ENCODE data around the gene PYGL. TPM values are rescaled to one million over a fixed set of nuclear protein-coding genes. Genes with fewer than 3 reads are reported as not detected.
"Not testable (repeated sequence)": the region's sequence is repeated elsewhere in the genome, so short reads cannot be mapped to it uniquely, and the experiment has no call there.

The PYGL gene
- total and polyA plus RNA-seq, 2 donors from 2014 or later, result 12.3 to 40.3 TPM

DNA sequence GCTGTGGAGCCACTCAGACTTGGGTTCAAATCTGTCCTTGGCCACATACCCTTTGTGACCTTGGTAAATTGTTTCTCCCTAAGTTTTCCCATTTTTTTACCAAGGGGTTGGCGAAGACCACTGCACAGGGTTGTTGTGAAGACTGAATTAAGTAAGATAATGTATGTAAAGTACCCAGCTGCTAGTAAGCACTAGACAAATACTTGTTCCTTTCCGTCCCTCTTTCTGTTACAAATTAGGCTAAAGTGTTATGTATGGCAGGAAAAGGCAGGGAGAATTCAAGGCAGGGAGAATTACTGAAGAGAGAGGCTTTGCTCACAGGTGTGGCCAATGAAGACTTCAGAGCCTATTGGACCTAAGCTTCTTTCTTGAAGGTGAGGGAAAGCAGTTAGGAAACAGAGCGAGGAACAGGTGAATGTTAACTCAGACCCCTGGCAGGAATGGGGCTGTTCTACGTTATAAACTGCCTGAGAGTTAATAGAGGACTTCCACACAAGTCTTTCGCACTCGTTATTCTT lies 46.6 kb downstream of the PYGL start:
- TF ChIP-seq, protein P1, sequence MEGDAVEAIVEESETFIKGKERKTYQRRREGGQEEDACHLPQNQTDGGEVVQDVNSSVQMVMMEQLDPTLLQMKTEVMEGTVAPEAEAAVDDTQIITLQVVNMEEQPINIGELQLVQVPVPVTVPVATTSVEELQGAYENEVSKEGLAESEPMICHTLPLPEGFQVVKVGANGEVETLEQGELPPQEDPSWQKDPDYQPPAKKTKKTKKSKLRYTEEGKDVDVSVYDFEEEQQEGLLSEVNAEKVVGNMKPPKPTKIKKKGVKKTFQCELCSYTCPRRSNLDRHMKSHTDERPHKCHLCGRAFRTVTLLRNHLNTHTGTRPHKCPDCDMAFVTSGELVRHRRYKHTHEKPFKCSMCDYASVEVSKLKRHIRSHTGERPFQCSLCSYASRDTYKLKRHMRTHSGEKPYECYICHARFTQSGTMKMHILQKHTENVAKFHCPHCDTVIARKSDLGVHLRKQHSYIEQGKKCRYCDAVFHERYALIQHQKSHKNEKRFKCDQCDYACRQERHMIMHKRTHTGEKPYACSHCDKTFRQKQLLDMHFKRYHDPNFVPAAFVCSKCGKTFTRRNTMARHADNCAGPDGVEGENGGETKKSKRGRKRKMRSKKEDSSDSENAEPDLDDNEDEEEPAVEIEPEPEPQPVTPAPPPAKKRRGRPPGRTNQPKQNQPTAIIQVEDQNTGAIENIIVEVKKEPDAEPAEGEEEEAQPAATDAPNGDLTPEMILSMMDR (IDR thresholded peaks at IDR 0.05; ENCODE audit: borderline replicate concordance, extremely low read depth, insufficient read depth), result no peak
- FAIRE-seq (no peak), DNase-seq (no peak)
- Histone ChIP-seq H3K27me3 (ENCODE audit: control insufficient read depth, insufficient read depth, low read length) (no peaks in the 10 kb centered on the region), H3K9me3 (ENCODE audit: control insufficient read depth in 2 of 3, insufficient read depth in 1 of 3, low read length in 3 of 3) (no peaks in the 10 kb centered on the region), H3K4me3 (ENCODE audit: low read length in 3 of 3) (no peak overlapping the region), H3K9ac (ENCODE audit: low read length in 3 of 3) (no peak overlapping the region), H3K4me1 (ENCODE audit: control insufficient read depth in 2 of 3, insufficient read depth in 2 of 3, low read depth in 1 of 3, low read length in 3 of 3) (no peaks in the 10 kb centered on the region), H3K27ac (ENCODE audit: low read depth in 2 of 2, low read length in 2 of 2) (no peak overlapping the region), H3K36me3 (ENCODE audit: control insufficient read depth in 2 of 3, insufficient read depth in 3 of 3, low read length in 3 of 3) (no peaks in the 10 kb centered on the region)
- intact Hi-C loops (cut with DNase I), result no loop called here

GRCh38 chr14:50897005-50897404 lies 47.3 kb downstream of the PYGL start:
- DNase-seq; H3K9ac ChIP-seq (ENCODE audit: low read length in 3 of 3); H3K36me3 ChIP-seq (ENCODE audit: control insufficient read depth in 2 of 3, insufficient read depth in 3 of 3, low read length in 3 of 3); H3K4me1 ChIP-seq (ENCODE audit: control insufficient read depth in 2 of 3, insufficient read depth in 2 of 3, low read depth in 1 of 3, low read length in 3 of 3); intact Hi-C loops (cut with DNase I); H3K9me3 ChIP-seq (ENCODE audit: control insufficient read depth in 2 of 3, insufficient read depth in 1 of 3, low read length in 3 of 3); FAIRE-seq; H3K27ac ChIP-seq (ENCODE audit: low read depth in 2 of 2, low read length in 2 of 2); H3K27me3 ChIP-seq (ENCODE audit: control insufficient read depth, insufficient read depth, low read length); H3K4me3 ChIP-seq (ENCODE audit: low read length in 3 of 3): not testable (repeated sequence)

GRCh38 chr14:50896421-50896820 lies 47.9 kb downstream of the PYGL start:
- H3K9ac ChIP-seq (ENCODE audit: low read length in 3 of 3); intact Hi-C loops (cut with DNase I); FAIRE-seq: not testable (repeated sequence)

GRCh38 chr14:50892255-50892654 lies 52.0 kb downstream of the PYGL start:
- no peak for FAIRE-seq
- intact Hi-C loops (cut with DNase I), result no loop called here
- no peak overlapping the region for H3K4me3 ChIP-seq (ENCODE audit: low read length in 3 of 3)
- H3K27me3 ChIP-seq (ENCODE audit: control insufficient read depth, insufficient read depth, low read length), result no peaks in the 10 kb centered on the region
- no peak overlapping the region for H3K9ac ChIP-seq (ENCODE audit: low read length in 3 of 3)
- no peak overlapping the region for H3K27ac ChIP-seq (ENCODE audit: low read depth in 2 of 2, low read length in 2 of 2)
- DNase-seq, result no peak
- no peaks in the 10 kb centered on the region for H3K4me1 ChIP-seq (ENCODE audit: control insufficient read depth in 2 of 3, insufficient read depth in 2 of 3, low read depth in 1 of 3, low read length in 3 of 3)
- H3K9me3 ChIP-seq (ENCODE audit: control insufficient read depth in 2 of 3, insufficient read depth in 1 of 3, low read length in 3 of 3), result no peaks in the 10 kb centered on the region
- no peaks in the 10 kb centered on the region for H3K36me3 ChIP-seq (ENCODE audit: control insufficient read depth in 2 of 3, insufficient read depth in 3 of 3, low read length in 3 of 3)
- TF ChIP-seq, protein P1 (IDR thresholded peaks at IDR 0.05; ENCODE audit: borderline replicate concordance, extremely low read depth, insufficient read depth), result no peak

More at GRCh38 chr14:50896421-50896820, 47.9 kb downstream of the PYGL start:
- not testable (repeated sequence) for H3K4me1 ChIP-seq (ENCODE audit: control insufficient read depth in 2 of 3, insufficient read depth in 2 of 3, low read depth in 1 of 3, low read length in 3 of 3); H3K27me3 ChIP-seq (ENCODE audit: control insufficient read depth, insufficient read depth, low read length); DNase-seq; H3K27ac ChIP-seq (ENCODE audit: low read depth in 2 of 2, low read length in 2 of 2); H3K4me3 ChIP-seq (ENCODE audit: low read length in 3 of 3); H3K36me3 ChIP-seq (ENCODE audit: control insufficient read depth in 2 of 3, insufficient read depth in 3 of 3, low read length in 3 of 3); H3K9me3 ChIP-seq (ENCODE audit: control insufficient read depth in 2 of 3, insufficient read depth in 1 of 3, low read length in 3 of 3)

All from kidney (tissue), 14 donors.